ENCODE data around the gene RPL29.
"Not testable (repeated sequence)": the region's sequence is repeated elsewhere in the genome, so short reads cannot be mapped to it uniquely, and the experiment has no call there.

The RPL29 gene

DNA sequence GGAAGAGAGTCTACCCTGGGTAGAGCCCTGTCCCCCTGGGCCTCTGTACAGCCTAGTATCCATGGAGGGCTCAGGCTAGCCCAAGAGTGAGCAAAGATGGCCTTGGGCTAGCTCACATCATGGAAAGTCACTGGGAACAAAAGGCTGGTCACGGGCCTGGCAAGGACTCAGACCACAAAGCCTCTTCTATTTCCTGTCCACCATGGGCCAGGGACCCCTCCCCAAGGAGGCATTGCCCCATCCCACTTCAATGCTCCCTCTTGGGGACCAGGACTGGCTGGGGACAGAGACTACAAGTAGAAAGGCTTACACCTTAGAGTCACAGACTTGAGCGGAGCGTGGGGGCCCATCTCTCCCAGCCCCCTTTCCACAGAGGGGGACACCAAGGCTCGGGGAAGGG, 43.7 kb upstream of the RPL29 start:
- H3K4me3 ChIP-seq (ENCODE audit: low read length) = no peak overlapping the region
- DNase-seq (ENCODE audit: low read depth) = no peak
- TF ChIP-seq, protein P1, sequence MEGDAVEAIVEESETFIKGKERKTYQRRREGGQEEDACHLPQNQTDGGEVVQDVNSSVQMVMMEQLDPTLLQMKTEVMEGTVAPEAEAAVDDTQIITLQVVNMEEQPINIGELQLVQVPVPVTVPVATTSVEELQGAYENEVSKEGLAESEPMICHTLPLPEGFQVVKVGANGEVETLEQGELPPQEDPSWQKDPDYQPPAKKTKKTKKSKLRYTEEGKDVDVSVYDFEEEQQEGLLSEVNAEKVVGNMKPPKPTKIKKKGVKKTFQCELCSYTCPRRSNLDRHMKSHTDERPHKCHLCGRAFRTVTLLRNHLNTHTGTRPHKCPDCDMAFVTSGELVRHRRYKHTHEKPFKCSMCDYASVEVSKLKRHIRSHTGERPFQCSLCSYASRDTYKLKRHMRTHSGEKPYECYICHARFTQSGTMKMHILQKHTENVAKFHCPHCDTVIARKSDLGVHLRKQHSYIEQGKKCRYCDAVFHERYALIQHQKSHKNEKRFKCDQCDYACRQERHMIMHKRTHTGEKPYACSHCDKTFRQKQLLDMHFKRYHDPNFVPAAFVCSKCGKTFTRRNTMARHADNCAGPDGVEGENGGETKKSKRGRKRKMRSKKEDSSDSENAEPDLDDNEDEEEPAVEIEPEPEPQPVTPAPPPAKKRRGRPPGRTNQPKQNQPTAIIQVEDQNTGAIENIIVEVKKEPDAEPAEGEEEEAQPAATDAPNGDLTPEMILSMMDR (conservative IDR thresholded peaks at IDR 0.05; ENCODE audit: low read length) = no peak

DNA sequence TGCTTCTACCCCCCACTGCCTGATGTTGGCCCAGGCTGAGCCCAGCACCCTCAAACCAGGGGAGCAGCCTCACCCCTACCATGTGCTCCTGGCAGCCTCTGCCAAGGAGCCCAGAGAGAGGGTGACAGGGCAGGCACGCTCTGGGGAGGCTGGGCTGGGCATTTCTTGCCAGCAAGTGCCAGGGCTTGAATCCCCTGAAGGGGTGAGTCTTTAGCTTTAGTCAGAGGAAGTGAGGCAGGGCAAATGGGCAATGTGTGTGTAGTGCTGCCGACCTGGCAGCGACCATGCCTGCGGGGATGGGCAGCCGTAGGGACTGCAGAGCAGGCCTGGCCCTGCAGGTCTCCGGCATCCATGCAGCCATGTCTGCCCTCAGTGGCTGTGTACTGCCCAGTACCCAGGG, 42.5 kb upstream of the RPL29 start:
- TF ChIP-seq, protein P1 (conservative IDR thresholded peaks at IDR 0.05; ENCODE audit: low read length) = no peak
- H3K4me3 ChIP-seq (ENCODE audit: low read length) = no peak overlapping the region

DNA sequence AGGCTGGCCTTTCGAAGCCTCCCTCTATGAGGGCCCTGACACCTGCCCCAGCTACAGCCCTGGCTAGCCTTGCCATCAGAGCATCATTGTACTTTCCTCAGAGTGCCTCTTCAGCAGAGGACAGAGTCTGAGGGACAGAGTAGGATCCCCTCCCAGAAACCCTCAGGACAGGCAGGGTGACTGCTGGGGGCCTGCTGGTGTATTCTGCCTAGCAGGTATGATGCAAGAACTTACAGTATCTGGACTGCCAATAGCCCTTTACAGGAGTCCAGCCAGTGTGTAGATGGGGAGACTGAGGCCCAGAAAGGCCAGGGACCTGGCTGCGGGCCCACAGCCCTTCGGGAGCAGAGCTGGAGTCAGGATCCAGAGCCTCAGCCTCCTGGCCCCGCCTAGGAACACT, 41.6 kb upstream of the RPL29 start:
- no peak overlapping the region for H3K4me3 ChIP-seq (ENCODE audit: low read length)
- TF ChIP-seq, protein P1 (conservative IDR thresholded peaks at IDR 0.05; ENCODE audit: low read length) = no peak
- DNase-seq (ENCODE audit: low read depth) = no peak

More for the DNA sequence above, 42.5 kb upstream of the RPL29 start:
- no peak for DNase-seq (ENCODE audit: low read depth)

DNA sequence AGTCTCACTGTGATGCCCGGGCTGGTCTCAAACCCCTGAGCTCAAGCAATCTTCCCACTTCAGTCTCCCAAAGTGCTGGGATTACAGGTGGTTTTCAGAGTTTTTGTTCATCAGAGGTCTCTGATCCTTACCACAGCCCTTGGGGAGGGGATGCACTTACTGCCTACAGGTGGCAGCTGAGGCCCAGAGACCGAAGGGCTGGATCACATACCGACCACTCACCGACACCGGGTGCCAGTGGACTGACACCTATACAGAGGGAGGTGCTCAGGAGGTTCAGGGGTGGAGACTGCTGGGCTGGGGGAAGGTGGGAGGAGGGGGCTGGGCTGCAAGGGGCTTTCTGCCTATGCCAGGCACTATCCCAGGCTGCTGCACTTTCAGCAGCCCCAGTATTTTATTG, 41.1 kb upstream of the RPL29 start:
- TF ChIP-seq, protein P1 (conservative IDR thresholded peaks at IDR 0.05; ENCODE audit: low read length) = no peak
- no peak for DNase-seq (ENCODE audit: low read depth)
- H3K4me3 ChIP-seq (ENCODE audit: low read length) = no peak overlapping the region

DNA sequence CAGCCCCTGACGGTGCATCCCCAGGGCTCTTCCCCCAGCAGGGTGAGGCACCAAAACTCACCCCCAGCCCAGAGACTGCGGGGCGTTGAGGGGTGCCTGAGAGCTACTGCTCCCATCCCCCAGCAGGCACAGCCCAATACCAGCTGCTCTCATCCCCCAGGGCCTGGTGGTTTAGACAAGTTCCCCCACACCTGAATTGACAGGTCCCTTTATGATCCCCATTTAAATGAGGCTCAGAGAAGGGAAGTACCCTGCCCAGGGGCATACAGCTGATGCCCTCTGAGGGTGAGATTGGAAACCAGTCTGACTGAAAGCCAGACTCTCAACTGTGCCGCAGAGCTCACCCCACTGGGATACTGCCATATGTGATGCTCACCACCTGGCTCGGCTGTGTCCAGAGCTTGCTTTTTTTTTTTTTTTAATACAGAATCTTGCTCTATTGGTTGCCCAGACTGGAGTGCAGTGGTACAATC, 40.6 kb upstream of the RPL29 start:
- TF ChIP-seq, protein P1 (conservative IDR thresholded peaks at IDR 0.05; ENCODE audit: low read length) = no peak
- no peak overlapping the region for H3K4me3 ChIP-seq (ENCODE audit: low read length)
- DNase-seq (ENCODE audit: low read depth) = no peak

DNA sequence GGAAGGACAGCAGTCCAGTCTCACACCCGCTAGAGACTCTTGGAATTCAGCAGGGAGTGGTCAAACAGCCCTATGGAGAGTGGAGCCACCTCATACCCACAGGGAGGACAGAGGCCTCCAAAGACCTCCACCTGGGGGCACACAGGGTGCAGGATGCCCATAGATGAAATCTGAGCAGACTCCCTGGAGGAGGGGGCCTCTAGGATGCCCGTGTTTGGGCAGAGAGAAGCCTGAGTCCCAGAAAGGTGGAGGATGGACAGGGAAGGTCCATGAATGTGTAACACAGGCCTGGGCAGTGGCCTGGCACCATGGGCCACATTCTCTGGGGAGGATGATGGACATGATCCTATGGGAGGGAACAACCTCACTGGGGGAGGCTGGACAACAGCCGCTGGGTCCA, 39.0 kb upstream of the RPL29 start:
- H3K4me3 ChIP-seq (ENCODE audit: low read length) = no peak overlapping the region
- DNase-seq (ENCODE audit: low read depth) = no peak
- TF ChIP-seq, protein P1 (conservative IDR thresholded peaks at IDR 0.05; ENCODE audit: low read length) = no peak

DNA sequence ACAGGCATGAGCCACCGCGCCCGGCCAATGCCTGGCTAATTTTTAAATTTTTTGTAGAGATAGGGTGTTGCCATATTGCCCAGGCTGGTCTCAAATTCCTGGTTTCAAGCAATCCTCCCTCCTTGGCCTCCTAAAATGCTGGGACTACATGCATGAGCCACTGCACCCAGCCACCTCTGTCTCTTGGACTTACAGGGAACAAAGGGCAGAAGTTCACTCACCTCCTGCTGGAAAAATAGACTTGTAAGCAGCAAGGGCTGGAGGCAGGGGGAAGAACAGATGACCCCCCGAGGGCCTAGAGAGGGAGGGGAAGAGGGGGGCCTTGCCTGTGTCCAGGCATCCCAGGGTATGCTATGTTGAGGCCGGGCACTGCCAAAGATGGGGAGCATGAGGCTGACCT, 38.5 kb upstream of the RPL29 start:
- TF ChIP-seq, protein P1 (conservative IDR thresholded peaks at IDR 0.05; ENCODE audit: low read length) = no peak
- no peak overlapping the region for H3K4me3 ChIP-seq (ENCODE audit: low read length)

DNA sequence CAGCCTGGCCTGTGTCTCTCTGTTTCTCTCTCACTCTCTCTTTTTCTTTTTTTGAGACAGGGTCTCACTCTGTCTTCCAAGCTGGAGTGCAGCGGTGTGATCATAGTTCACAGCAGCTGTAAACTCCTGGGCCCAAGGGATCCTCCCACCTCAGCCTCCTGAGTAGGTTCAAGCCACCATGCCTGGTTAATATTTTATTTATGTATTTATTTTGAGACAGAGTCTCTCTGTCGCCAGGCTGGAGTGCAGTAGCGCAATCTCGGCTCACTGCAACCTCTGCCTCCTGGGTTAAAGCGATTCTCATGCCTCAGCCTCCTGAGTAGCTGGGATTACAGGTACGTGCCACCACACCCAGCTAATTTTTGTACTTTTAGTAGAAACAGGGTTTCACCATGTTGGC, 38.1 kb upstream of the RPL29 start:
- not testable (repeated sequence) for H3K4me3 ChIP-seq (ENCODE audit: low read length)

More for the DNA sequence above, 38.5 kb upstream of the RPL29 start:
- no peak for DNase-seq (ENCODE audit: low read depth)

More for the DNA sequence above, 38.1 kb upstream of the RPL29 start:
- not testable (repeated sequence) for DNase-seq (ENCODE audit: low read depth)

Measured in AG10803 (cell line).